ENCODE data around the gene BPIFA3.

BPIFA3 gene

DNA sequence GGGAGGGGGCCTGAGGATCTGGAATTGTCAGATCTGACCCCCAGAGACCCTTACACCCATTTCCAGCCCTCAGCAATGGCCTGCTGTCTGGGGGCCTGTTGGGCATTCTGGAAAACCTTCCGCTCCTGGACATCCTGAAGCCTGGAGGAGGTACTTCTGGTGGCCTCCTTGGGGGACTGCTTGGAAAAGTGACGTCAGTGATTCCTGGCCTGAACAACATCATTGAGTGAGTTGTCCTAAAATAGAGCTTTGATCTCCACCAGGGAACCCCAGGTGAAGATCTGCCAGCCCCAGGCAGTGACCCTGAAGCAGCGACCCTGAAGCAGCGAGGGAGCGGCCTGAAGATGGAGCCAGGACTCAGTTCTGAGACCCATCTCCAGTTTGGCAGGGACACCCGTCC, 20.8 kb downstream of the BPIFA3 start:
- in situ Hi-C loops (cut with MboI; ENCODE audit: low sequenced_read_pairs, unreplicated experiment), result no loop called here
- no peak for DNase-seq (ENCODE audit: low spot score)
- TF ChIP-seq, protein P1, sequence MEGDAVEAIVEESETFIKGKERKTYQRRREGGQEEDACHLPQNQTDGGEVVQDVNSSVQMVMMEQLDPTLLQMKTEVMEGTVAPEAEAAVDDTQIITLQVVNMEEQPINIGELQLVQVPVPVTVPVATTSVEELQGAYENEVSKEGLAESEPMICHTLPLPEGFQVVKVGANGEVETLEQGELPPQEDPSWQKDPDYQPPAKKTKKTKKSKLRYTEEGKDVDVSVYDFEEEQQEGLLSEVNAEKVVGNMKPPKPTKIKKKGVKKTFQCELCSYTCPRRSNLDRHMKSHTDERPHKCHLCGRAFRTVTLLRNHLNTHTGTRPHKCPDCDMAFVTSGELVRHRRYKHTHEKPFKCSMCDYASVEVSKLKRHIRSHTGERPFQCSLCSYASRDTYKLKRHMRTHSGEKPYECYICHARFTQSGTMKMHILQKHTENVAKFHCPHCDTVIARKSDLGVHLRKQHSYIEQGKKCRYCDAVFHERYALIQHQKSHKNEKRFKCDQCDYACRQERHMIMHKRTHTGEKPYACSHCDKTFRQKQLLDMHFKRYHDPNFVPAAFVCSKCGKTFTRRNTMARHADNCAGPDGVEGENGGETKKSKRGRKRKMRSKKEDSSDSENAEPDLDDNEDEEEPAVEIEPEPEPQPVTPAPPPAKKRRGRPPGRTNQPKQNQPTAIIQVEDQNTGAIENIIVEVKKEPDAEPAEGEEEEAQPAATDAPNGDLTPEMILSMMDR (IDR thresholded peaks at IDR 0.05; ENCODE audit: borderline replicate concordance, control extremely low read depth, extremely low read depth, insufficient read depth, missing control alignments), result no peak

DNA sequence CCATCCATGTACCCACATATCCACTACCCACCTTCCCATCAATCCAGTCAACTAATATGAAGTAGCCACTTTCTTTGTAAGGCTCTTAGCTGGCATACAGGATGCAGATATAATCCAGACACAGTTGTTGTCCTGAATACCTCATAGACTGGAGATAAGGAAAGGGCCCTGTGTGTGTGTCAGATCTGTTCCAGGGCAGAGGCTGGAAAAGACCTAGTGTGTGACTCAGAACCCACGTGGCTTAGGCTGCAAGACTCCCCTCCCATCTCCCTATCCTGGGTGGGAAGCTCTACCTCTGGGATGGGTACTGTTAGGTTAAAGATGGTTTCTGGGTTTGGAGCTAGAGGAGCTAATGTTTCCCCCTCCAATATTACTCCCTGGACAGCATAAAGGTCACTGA, 22.3 kb downstream of the BPIFA3 start:
- TF ChIP-seq, protein P1 (IDR thresholded peaks at IDR 0.05; ENCODE audit: borderline replicate concordance, control extremely low read depth, extremely low read depth, insufficient read depth, missing control alignments), result no peak
- DNase-seq (ENCODE audit: low spot score), result no peak
- in situ Hi-C loops (cut with MboI; ENCODE audit: low sequenced_read_pairs, unreplicated experiment), result no loop called here

DNA sequence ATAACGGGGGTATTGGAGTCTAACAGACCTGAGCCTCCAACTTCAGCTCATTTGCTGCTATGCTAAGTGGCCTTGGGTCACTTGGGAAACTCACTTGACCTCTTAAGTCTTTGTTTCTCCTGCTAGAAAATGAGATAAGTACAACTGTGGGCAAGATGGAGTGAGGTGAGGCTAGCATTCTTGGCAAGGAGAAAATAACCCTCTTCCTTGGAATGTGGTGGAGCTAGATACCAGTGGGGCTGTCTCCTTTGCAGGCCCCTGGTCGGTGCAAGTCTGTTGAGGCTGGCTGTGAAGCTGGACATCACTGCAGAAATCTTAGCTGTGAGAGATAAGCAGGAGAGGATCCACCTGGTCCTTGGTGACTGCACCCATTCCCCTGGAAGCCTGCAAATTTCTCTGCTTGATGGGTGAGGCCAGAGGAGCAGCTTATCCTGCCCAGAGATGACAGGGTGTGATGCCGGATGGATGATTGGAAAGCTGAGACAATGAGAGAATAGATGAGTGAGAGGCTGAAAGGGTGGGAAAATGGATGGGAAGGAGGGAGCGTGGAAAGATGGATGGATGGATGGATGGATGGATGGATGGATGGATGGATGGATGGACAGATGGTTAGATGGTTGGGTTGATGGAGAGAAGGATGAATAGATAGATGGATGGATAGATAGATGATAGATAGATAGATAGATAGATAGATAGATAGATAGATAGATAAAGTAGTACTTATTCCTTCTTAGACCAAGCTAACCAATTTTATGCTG, 23.0 kb downstream of the BPIFA3 start:
- TF ChIP-seq, protein P1 (IDR thresholded peaks at IDR 0.05; ENCODE audit: borderline replicate concordance, control extremely low read depth, extremely low read depth, insufficient read depth, missing control alignments), result no peak
- in situ Hi-C loops (cut with MboI; ENCODE audit: low sequenced_read_pairs, unreplicated experiment), result no loop called here
- no peak for DNase-seq (ENCODE audit: low spot score)

DNA sequence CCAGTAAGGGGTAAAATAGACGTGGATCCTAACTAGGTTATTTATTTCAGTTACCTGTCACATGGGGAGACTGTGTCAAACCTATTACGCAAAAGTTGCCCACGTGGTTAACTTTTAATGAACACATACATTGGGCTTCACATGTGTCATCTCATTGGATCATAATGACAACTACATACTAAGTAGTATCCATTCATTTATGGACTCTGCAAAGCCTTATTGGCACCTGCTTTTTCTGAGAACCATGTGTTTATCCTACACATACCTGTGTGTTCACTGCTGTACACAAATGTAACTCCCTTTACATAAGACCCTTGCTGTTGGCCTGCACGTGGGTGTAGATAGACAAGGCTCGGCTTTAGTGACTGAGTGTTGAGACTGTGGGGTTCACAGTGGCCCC, 23.8 kb downstream of the BPIFA3 start:
- TF ChIP-seq, protein P1 (IDR thresholded peaks at IDR 0.05; ENCODE audit: borderline replicate concordance, control extremely low read depth, extremely low read depth, insufficient read depth, missing control alignments), result no peak
- in situ Hi-C loops (cut with MboI; ENCODE audit: low sequenced_read_pairs, unreplicated experiment), result no loop called here
- DNase-seq (ENCODE audit: low spot score), result no peak

DNA sequence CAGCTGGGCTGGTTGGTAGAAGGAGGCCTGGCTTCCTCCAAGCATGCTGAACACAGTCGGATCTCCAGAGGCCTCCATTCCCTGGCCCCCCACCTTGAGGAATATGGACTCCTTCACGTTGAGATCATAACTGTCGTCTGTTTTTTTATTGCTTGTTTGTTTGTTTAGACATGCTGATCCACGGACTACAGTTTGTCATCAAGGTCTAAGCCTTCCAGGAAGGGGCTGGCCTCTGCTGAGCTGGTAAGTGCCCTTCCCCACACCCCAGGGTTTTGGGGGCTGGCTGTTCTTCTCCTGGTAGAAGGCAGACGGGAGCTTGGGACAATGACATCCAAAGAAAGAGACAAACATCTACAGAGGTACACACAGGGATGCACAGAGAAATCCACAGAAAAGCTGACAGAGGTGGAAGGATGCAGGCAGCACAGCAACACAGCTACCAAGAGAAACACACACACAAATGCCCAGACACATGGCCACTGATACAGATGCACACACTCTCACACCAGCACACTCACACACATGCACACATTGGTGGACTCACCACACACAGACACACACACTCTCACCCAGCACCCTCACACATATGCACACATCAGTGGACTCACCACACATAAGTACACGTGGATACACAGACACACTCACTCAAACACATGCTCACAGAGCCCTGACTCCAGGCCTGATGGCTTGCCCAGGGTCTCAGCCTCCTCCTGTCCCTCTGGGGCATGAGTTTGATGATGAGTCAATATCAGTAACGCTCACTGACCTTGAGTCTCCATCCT, 25.4 kb downstream of the BPIFA3 start:
- in situ Hi-C loops (cut with MboI; ENCODE audit: low sequenced_read_pairs, unreplicated experiment), result no loop called here
- DNase-seq (ENCODE audit: low spot score), result no peak
- TF ChIP-seq, protein P1 (IDR thresholded peaks at IDR 0.05; ENCODE audit: borderline replicate concordance, control extremely low read depth, extremely low read depth, insufficient read depth, missing control alignments), result no peak

DNA sequence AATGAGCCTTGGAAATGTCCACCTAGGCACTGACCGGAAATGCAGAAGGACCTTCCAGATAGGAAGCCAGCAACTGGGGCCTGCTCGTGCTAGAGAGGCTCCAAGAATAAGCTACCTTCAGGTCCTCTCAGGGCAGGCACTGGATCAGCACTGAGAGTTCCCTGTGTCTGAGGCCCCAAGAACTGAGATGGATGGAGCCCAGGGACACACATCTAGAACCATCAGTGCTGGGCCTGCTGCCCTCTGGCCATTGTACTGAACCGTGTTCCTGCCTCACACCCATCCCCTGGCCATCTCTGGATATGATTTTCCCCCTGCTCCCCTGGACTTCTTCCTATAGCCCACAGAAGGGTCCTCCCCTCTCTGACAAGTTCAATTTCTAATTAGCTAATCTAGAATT, 28.9 kb downstream of the BPIFA3 start:
- TF ChIP-seq, protein P1 (IDR thresholded peaks at IDR 0.05; ENCODE audit: borderline replicate concordance, control extremely low read depth, extremely low read depth, insufficient read depth, missing control alignments), result no peak
- in situ Hi-C loops (cut with MboI; ENCODE audit: low sequenced_read_pairs, unreplicated experiment), result no loop called here
- no peak for DNase-seq (ENCODE audit: low spot score)
